SU-DHL-6 (cell line): Measurements from ENCODE around the gene TMPRSS9.

Experiments used
- EZH2phosphoT487 ChIP-seq: fragments of 200-600 bp; sonication (generic), shearing (Covaris generic); conservative IDR thresholded peaks from 2 replicates; pipeline ENCODE4 v1.6.1; 2018; ENCODE audit warnings: mild to moderate bottlenecking, antibody characterized with exemption, low read length, moderate library complexity, mixed read lengths
- TF ChIP-seq, protein P1 (sequence below): fragments of 200-600 bp; sonication (generic); IDR thresholded peaks from one replicate; pipeline ENCODE4 v1.5.1; 2017; ENCODE audit warnings: antibody characterized with exemption, mild to moderate bottlenecking, low read length, moderate library complexity; ENCODE audit not compliant: insufficient read depth, poor library complexity, severe bottlenecking

GRCh38 chr19:2409352-2409912 is 49.4 kb downstream of the TMPRSS9 start:
- TF ChIP-seq, protein P1, sequence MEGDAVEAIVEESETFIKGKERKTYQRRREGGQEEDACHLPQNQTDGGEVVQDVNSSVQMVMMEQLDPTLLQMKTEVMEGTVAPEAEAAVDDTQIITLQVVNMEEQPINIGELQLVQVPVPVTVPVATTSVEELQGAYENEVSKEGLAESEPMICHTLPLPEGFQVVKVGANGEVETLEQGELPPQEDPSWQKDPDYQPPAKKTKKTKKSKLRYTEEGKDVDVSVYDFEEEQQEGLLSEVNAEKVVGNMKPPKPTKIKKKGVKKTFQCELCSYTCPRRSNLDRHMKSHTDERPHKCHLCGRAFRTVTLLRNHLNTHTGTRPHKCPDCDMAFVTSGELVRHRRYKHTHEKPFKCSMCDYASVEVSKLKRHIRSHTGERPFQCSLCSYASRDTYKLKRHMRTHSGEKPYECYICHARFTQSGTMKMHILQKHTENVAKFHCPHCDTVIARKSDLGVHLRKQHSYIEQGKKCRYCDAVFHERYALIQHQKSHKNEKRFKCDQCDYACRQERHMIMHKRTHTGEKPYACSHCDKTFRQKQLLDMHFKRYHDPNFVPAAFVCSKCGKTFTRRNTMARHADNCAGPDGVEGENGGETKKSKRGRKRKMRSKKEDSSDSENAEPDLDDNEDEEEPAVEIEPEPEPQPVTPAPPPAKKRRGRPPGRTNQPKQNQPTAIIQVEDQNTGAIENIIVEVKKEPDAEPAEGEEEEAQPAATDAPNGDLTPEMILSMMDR: no peak
- no peak for TF ChIP-seq EZH2phosphoT487
